Hippocampal formation (tissue), 2 donors: ENCODE results near the gene AK1.
A peak's percentile ranks its signal among the peaks of the same experiment; 100 is the strongest.
"Not testable (repeated sequence)": the region's sequence is repeated elsewhere in the genome, so short reads cannot be mapped to it uniquely, and the experiment has no call there.

ENCODE experiments used
- DNase-seq, 2 donors: peaks; one replicate each; lab custom pipeline; 2025; lab: John Stamatoyannopoulos, UW

AK1 gene

GRCh38 chr9:127848756-127849504 lies 28.5 kb downstream of the AK1 start:
- DNase-seq = no peak

DNA sequence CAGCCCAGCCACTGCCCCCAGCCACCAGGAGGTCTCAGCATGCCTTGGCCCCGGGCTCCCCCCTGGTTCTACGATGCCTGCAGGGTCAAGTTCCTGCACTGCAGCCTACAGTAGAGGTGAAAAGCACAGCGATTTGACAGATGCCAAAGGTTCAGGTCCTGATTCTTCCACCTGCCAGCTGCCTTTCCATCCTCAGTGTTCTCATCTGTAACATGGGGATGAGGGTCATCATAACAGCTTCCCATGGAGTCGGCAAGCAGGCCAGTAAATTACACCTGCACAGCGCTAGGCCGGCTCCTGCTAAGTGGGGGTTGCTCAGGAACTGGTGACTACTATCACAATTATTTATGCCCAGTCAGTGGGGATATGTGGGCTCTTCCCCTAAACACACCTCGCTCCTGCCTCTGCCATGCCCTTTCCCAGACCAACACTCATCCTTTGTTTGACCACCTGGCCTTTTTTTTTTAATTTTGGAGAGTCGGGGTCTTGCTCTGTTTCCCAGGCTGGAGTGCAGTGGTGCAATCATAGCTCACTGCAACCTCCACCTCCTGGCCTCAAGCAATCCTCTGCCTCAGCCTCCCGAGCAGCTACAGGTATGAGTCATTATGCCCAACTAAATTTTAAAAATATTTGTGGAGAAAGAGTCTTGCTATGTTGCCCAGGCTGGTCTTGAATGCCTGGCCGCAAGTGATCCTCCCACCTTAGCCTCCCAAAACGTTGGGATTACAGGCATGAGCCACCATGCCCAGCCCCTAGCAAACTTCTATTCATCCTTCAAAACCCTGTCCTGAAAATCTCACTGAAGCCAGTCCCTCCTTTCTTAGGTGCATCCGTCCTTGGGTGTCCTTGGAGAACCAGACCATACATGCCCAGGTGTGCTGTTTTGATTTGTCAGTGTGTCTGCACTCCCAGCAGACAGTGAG lies 29.4 kb downstream of the AK1 start:
- no peak for DNase-seq

- DNase-seq = no peak
These were observed 30.3 kb downstream of the AK1 start for GRCh38 chr9:127847178-127847510.

DNA sequence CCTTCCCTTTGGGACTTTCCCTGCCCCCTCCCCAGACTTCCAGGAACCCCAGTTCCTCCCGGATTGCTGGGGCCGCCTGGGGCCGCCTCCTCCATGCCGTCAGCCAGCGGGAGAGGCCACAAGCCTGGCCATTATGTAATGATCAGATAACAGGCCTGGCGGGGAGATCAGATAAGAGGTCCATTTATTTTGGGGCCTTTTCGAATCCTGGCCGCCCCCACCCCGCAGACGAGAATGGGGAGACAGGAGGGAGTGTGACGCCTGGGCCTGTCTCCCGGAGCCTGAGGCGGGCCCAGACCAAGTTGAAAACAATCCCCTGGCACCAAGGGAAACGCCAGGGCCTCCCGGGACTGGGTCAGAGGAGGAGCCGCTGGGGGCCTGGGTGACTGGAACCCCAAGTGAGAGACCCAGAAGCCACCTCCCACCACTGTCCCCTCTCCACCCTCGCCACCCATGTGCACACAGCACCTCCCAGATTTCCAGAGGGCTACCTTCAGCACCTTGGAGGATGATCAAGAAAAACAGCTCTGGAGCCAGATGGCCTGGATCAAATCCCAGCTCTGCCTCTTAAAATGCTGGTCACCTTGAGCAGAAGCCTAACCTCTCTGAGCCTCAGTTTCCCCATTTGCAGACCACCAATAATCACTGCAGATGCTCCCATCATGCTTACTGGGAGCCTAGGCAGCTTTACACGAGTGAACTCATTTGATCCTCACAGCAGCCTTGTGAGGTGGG lies 30.9 kb downstream of the AK1 start:
- no peak for DNase-seq

GRCh38 chr9:127845619-127846018 lies 31.9 kb downstream of the AK1 start:
- DNase-seq = not testable (repeated sequence)

DNA sequence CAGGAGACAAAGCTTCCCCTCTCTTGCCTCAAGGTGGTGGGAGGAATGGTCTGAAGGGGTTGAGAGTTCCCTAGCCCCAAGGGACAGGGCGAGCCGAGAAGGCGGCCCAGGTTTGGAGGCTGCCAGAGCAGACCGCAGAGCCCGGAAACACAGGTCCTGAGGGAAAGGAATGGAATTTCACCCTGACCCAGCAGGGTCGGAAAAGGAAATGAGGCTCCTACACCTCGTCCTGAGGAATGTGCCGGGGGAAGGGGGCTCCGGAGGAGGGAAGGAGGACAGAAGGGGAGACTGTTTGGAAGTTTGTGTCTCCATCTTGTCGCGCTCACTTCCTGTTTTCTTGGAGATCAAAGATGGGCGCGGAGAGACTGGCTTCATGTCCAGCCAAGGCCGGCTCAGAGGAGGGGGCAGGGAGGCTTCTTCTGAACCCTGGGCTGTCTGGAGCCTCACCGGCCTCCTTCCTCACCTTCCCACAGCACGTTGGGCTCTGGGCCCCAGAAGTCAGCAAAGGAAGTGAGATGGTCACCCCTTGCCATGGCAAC lies 32.6 kb downstream of the AK1 start:
- DNase-seq = no peak

- no peak for DNase-seq
These were observed 36.2 kb downstream of the AK1 start for GRCh38 chr9:127841087-127841835.

DNA sequence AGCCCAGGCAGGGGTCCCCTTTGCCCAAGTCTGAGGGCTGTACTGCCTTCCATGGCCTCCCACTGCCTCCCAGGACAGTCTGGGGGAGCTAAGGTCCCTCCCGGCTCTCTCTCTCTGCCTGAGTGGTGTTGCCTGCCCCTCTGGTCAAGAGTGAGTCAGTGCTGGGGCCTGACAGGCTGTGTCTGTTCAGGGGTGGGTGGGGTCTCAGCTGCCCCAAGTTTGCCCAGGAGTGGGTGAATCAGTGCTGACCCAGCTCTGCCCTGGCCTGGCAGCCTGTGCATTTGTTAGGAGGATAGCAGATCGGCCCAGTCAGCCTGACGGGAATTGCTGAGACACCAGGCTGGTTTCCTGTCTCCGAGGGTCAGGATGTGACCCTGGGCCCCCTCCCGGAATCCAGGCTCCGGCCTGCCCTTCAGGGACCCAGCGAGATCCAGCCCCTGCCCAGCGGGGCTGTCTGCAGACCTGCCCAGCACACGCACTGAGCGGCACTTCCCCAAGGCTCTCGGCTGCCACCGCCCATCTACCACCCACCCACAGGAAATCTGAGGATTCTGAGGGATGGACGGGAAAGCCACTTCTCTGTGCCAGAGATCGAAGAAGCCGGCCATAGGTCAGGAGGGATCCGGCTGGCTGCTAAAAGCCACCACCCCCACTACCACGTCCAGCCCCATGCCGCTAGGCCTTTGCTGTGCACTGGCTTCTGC lies 38.9 kb downstream of the AK1 start:
- DNase-seq = no peak

DNA sequence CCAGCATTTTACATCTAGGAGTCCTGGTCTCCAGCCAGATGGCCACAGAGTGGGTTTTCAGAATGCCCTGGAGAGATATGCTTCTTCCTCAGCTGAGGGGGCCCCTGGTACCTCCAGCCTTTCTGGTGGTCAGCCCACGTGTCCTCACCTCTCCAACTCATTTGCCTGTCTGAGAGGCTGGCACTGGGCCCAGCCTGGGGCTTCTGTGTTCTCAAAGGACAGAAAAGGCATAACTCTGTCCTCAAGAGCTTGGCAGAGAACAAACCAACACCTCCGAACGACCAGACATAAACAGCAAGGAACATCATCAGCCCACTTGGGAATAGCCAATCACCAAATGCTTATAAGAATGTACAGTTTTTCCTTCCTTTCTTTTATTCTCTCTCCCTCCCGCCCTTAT lies 40.1 kb downstream of the AK1 start:
- no peak for DNase-seq

DNA sequence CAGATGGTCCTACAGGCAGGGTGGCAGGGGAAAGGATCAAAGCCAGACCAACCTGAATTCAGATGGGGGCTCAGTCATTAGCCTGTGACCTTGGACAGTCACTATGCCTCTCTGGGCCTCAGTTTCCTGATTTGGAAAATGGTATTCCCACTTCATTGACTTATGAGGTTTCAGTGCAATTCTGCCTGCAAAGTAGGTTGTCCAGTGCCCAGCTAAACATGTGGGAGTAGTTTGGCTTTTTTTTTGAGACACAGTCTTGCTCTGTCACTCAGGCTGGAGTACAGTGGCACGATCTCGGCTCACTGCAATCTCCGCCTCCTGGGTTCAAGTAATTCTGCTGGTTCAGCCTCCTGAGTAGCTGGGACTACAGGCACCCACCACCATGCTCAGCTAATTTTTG lies 40.9 kb downstream of the AK1 start:
- DNase-seq = not testable (repeated sequence)

DNA sequence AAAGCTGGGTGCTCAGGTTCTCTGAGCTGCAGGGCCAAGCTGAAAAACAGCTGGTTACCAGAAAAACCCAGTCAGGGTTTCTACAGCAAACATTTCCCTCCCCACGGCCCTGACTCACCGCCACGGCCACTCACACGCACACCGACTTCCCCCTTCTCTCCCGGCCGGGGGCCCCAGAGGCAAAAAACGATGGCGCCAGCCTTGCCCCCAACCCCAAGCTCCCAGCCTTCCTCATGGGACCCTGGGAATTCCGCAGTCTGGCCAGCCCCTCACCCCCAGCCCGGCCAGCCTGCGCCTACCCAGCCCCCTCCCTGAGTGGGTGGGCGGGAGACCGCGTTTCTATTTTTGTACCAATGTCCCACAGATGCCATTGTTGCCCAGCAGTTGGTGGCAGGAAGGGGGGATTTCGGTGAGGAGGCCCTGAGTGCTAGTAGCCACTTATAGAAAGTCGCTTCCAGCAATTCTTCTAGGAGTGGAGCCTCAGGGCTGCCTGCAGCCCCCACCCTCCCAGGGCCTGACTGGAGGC lies 41.4 kb downstream of the AK1 start:
- DNase-seq = no peak

- no peak for DNase-seq
These were observed 43.9 kb downstream of the AK1 start for GRCh38 chr9:127833555-127833954.

GRCh38 chr9:127832248-127832647 lies 45.2 kb downstream of the AK1 start:
- DNase-seq = no peak

DNA sequence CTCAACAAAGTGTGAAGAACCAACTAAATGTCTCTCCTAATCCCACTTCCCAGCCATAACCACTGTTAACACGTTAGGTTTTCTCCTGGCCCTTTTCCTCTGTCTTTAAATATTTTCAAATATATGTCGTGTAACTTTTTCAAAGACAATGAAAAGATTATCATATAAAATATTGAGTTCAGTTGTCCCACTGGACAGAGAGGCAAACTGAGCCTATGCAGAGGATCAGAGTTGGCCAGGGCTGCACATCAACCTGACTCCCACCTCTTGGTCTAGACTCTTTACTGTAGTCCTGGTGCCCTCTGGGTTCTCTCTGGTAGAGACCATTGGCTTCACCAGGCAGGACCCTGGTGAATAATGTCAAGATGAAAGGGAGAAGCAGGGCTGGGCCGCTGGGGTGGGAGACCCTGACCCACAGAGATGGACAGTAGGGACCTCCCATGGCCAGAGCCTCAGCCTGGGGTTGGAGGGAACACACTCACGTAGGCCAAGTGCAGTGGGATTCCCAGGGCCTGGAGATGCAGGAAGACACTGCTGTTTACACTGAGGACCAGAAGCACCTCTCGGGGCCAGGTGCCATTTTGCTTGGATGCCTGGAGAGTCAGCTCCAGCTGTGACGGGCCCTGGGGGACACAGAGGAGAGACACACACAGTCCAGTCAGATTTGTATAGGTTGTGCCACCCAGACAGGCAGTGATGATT lies 48.1 kb downstream of the AK1 start:
- no peak for DNase-seq

DNA sequence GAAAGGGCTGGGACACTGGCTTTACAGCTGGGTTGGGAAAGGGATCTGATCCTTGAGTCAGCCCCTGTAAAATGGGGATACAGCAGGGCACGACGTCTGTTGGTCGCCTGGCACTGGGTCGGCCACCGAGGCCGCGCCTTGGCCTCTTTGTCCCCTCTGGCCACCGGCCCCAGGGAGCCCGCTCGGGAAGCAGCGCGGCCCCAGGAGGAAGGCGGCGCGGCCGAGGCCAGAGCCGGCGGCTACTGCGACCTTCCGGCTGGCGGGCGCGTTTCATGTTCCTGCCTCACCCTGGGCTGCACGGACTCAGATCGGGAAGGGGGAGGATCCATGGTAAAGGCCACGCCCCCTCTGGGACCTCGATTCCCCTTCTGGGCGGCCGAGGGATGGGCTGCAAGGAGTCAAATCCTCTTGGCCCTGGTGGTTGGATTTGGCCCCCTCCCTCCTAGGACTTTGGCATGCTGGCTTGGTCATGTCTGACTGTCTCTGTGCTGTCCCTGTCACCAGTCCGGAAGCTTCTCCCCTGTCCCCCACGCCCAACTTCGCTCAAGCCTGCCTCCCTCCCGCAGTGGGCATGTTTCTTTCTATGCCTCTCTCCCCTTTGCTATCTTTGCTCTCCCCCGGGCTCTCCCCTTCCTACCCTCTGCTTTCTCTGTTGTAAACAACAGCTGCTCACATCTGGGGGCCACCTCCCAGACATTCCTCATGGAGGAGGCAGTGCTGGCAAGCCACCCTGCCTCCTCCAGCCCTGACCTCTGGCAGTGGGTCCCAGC lies 49.0 kb downstream of the AK1 start:
- peak in 1 of 2 donors; percentile 15 for DNase-seq

DNA sequence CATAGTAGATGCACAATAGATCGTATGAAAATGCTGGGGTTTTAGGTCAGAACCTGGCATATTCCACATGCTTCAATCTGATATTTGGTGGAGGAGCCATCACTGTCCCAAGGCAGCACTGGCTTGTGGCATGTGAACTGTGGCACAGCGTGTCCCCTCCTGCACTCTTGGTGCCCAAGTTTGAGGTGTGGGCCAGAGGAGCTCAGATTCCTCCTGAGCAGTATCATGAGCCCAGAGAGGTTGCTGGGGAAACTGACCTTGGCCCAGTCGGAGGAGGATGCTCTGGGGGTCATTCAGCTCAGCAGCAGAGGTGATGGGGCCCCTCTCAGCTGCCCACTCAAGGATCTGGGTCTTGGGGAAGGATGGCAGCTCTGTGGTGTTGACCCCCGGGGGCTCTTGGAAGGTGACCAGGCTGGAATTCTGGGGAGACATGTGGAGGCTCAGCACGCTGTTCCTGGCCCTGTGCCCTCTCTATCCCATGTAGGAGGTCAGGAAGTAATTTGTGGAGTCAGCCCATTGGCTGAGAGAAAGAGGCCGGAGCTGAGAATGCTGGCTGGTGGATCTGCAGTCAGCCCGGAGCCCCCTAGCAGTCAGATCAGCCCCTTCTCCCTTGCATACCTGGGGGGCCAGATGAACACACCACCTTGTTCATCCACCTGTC lies 51.1 kb downstream of the AK1 start:
- no peak for DNase-seq

- no peak for DNase-seq
These were observed 52.0 kb downstream of the AK1 start for GRCh38 chr9:127825319-127826051.

DNA sequence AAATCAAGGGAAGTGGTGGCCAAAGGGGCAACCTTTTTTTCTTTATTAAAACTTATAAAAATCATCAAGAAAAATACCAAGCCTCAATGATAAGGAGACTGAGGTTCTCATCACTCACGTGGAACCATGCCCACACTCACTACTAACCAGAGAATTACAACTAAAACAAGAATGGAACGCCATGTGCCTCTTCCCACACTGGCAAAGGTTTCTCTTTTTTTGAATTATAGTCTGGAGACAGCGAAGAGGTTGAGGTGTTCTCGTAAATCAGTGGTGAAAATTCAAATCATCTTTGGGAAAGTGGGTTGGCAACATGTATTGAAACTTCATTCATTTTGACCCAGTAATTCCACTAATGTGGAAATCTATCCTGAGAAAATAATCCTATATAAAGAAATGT lies 55.4 kb downstream of the AK1 start:
- no peak for DNase-seq
